ENCODE data around the gene SBF2. TPM values are rescaled to one million over a fixed set of nuclear protein-coding genes. Genes with fewer than 3 reads are reported as not detected.

Gene SBF2
- total and polyA plus RNA-seq, 2 of the 13 experiments (the other 11 are each of a cell fraction or from before 2014, with no cell fraction given), result 24.0 to 45.8 TPM

DNA sequence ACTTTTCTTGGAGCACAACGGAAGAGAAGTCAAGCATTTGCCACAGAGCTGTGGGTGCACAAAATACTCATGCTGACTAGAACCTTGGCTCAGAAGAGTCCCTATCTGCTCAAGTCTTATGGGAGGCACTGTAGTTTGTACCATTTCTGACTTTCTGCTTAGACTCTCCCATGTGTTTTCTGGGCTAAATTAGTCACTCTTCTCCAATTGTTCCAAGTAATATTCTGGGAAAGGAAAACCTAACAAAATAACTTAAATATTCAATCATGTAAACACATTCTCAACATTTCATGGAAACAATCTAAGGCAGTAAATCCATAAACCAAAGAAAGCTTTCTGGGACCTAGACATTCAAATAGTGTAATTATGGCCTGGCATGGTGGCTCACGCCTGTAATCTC, 409.4 kb downstream of the SBF2 start (continued):
- TF ChIP-seq, protein P1, sequence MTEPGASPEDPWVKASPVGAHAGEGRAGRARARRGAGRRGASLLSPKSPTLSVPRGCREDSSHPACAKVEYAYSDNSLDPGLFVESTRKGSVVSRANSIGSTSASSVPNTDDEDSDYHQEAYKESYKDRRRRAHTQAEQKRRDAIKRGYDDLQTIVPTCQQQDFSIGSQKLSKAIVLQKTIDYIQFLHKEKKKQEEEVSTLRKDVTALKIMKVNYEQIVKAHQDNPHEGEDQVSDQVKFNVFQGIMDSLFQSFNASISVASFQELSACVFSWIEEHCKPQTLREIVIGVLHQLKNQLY (CRISPR knock-in tag; IDR thresholded peaks at IDR 0.05), result no peak
- no peak for TF ChIP-seq MAFG (CRISPR knock-in tag; IDR thresholded peaks at IDR 0.05)
- no peak for TF ChIP-seq TCF7 (IDR thresholded peaks at IDR 0.05; ENCODE audit: low read depth)
- TF ChIP-seq, protein P2, sequence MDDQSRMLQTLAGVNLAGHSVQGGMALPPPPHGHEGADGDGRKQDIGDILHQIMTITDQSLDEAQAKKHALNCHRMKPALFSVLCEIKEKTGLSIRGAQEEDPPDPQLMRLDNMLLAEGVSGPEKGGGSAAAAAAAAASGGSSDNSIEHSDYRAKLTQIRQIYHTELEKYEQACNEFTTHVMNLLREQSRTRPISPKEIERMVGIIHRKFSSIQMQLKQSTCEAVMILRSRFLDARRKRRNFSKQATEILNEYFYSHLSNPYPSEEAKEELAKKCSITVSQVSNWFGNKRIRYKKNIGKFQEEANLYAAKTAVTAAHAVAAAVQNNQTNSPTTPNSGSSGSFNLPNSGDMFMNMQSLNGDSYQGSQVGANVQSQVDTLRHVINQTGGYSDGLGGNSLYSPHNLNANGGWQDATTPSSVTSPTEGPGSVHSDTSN (CRISPR knock-in tag; IDR thresholded peaks at IDR 0.05; ENCODE audit: borderline replicate concordance), result no peak
- TF ChIP-seq MAF1 (CRISPR knock-in tag; IDR thresholded peaks at IDR 0.05; ENCODE audit: borderline replicate concordance), result no peak

DNA sequence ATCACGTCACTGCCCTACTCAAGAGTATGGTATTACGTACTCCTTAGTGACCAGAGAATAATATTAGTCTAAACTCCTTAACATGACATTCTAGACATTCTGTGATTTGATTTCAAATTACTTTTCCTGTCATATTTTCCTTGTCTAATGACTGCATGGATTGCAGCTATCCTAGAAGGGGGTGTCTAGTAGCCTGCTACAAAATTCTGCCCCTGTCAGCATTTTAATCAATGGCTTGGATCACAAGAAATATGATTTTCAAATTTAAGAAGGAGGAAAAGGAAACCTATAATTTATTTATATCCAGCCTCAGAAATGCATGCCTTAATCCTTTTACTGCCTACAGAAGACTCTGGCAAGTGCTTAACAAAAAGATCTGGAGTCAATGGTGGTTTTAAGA, 413.4 kb downstream of the SBF2 start:
- Histone ChIP-seq H3K4me2 (ENCODE audit: low read depth, low read length) (no peak overlapping the region), H3K27ac (ENCODE audit: extremely low read length, insufficient read depth, low read length) (no peak overlapping the region), H4K20me1 (ENCODE audit: insufficient read depth, low read length) (no peaks in the 10 kb centered on the region), H3K79me2 (ENCODE audit: insufficient read depth, low read length) (no peaks in the 10 kb centered on the region), H3K9me3 (ENCODE audit: low read length) (no peaks in the 10 kb centered on the region), H3K36me3 (replicated peaks in 1 of 2; ENCODE audit: control insufficient read depth in 1 of 2, insufficient read depth in 2 of 2, low read length in 2 of 2) (no peaks in the 10 kb centered on the region), H3K27me3 (ENCODE audit: control insufficient read depth in 1 of 2, insufficient read depth in 2 of 2, low read length in 2 of 2) (no peaks in the 10 kb centered on the region), H3K4me1 (ENCODE audit: insufficient read depth, low read length) (no peaks in the 10 kb centered on the region), H3K4me3 (replicated peaks in 1 of 3; ENCODE audit: insufficient read depth in 1 of 3, low read depth in 2 of 3, low read length in 3 of 3) (no peak overlapping the region), H2AFZ (ENCODE audit: low read length) (no peak overlapping the region), H3K9ac (ENCODE audit: insufficient read depth, low read depth, low read length) (no peak overlapping the region)
- intact Hi-C loops (cut with micrococcal nuclease; ENCODE audit: unreplicated experiment), result no loop called here
- POLR2A ChIA-PET, result no interaction called here
- CTCF ChIA-PET (ENCODE audit: low intra/inter-chr PET ratio, low total read pairs), result no interaction called here
- TF ChIP-seq, protein P3, sequence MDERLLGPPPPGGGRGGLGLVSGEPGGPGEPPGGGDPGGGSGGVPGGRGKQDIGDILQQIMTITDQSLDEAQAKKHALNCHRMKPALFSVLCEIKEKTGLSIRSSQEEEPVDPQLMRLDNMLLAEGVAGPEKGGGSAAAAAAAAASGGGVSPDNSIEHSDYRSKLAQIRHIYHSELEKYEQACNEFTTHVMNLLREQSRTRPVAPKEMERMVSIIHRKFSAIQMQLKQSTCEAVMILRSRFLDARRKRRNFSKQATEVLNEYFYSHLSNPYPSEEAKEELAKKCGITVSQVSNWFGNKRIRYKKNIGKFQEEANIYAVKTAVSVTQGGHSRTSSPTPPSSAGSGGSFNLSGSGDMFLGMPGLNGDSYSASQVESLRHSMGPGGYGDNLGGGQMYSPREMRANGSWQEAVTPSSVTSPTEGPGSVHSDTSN (CRISPR knock-in tag; IDR thresholded peaks at IDR 0.05), result no peak
- peak; percentile 90 for TF ChIP-seq MAFF (IDR thresholded peaks at IDR 0.05; ENCODE audit: low read depth, low read length)
- TF ChIP-seq MAFK (conservative IDR thresholded peaks at IDR 0.05 in 1 of 2, IDR thresholded peaks at IDR 0.05 in 1 of 2; ENCODE audit: low read length in 2 of 2), result peak; percentile 84 to 96
- TF ChIP-seq ZNF10 (CRISPR knock-in tag; IDR thresholded peaks at IDR 0.05; ENCODE audit: borderline replicate concordance, low read depth), result no peak
- TF ChIP-seq, protein P4, sequence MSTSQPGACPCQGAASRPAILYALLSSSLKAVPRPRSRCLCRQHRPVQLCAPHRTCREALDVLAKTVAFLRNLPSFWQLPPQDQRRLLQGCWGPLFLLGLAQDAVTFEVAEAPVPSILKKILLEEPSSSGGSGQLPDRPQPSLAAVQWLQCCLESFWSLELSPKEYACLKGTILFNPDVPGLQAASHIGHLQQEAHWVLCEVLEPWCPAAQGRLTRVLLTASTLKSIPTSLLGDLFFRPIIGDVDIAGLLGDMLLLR (CRISPR knock-in tag; IDR thresholded peaks at IDR 0.05), result no peak
- TF ChIP-seq HOXA9 (CRISPR knock-in tag; IDR thresholded peaks at IDR 0.05; ENCODE audit: borderline replicate concordance), result no peak
- BruUV-seq (replicated peaks), result no TSS peak
- 99% methylated on average over 2 of the region's 2 CpGs for WGBS (ENCODE audit: low lambda C conversion rate)
- ATAC-seq, result no peak
- no peak for FAIRE-seq
- in situ Hi-C loops (cut with HindIII; ENCODE audit: extremely low pct_ligation_motif_present, low pct_unique_long_range_greater_than_20kb), result no loop called here
- DNase-seq (ENCODE audit: low spot score), result no peak
